NCI-H526 treated with DMSO at 0.1 percent for 48 hours (cell line): ENCODE results near the gene OAS2.
"Not testable (repeated sequence)": the region's sequence is repeated elsewhere in the genome, so short reads cannot be mapped to it uniquely, and the experiment has no call there.

Experiments
- DNase-seq: peaks from one replicate; lab custom pipeline; 2025; lab: John Stamatoyannopoulos, UW

OAS2 gene

DNA sequence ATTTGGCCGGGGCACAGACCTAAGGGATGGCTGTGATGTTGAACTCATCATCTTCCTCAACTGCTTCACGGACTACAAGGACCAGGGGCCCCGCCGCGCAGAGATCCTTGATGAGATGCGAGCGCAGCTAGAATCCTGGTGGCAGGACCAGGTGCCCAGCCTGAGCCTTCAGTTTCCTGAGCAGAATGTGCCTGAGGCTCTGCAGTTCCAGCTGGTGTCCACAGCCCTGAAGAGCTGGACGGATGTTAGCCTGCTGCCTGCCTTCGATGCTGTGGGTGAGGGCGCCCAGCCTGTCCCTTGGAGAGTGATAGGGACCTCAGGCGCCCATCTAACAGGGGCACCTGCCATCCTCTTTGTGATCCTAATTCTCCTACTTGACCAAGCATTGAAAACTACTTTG, 27.6 kb upstream of the OAS2 start:
- no peak for DNase-seq

DNA sequence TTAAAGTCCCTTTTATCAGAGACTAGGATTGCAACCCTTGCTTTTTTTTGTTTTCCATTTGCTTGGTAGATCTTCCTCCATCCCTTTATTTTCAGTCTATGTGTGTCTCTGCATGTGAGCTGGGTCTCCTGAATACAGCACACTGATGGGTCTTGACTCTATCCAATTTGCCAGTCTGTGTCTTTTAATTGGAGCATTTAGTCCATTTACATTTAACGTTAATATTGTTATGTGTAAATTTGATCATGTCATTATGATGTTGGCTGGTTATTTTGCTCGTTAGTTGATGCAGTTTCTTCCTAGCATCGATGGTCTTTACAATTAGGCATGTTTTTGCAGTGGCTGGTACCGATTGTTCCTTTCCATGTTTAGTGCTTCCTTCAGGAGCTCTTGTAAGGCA, 21.2 kb upstream of the OAS2 start:
- not testable (repeated sequence) for DNase-seq

DNA sequence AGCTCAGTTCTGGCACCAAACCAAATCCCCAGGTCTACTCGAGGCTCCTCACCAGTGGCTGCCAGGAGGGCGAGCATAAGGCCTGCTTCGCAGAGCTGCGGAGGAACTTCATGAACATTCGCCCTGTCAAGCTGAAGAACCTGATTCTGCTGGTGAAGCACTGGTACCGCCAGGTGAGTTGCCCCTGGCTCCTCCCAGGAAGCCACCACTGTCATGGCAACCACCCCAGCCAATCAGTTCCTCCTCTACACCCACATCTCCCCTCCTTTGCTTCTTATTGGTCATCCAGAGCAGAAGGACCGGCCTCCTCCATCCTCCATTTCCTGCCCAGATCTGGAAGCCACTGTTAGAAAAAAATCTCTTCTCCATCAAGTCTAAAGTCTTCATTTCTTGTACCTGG, 17.2 kb upstream of the OAS2 start:
- DNase-seq: no peak

DNA sequence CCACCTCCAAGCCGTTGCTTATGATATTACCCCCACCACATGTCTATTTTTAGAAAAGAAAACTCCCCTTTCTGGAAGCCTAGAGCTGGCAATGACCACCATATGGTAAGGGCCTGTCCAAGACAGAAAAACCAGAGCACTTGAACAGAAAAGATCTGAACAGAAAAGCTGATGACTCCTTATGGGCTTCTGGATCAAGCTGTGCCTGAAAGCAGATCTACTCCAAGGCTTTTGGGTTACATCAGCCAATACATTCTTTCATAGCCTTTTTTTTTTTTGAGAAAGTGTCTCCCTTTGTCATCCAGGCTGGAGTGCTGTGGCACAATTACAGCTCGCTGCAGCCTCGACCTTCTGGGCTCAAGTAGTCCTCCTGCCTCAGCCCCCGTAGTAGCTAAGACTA, 16.8 kb upstream of the OAS2 start:
- DNase-seq: no peak

DNA sequence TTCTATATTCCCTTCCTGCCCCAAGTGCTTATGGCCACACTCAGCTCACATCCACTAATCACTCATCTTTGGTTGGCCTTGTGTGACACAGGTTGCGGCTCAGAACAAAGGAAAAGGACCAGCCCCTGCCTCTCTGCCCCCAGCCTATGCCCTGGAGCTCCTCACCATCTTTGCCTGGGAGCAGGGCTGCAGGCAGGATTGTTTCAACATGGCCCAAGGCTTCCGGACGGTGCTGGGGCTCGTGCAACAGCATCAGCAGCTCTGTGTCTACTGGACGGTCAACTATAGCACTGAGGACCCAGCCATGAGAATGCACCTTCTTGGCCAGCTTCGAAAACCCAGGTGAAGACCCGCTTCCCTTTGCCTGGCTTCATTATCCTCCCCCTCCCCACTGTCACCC, 15.8 kb upstream of the OAS2 start:
- no peak for DNase-seq

DNA sequence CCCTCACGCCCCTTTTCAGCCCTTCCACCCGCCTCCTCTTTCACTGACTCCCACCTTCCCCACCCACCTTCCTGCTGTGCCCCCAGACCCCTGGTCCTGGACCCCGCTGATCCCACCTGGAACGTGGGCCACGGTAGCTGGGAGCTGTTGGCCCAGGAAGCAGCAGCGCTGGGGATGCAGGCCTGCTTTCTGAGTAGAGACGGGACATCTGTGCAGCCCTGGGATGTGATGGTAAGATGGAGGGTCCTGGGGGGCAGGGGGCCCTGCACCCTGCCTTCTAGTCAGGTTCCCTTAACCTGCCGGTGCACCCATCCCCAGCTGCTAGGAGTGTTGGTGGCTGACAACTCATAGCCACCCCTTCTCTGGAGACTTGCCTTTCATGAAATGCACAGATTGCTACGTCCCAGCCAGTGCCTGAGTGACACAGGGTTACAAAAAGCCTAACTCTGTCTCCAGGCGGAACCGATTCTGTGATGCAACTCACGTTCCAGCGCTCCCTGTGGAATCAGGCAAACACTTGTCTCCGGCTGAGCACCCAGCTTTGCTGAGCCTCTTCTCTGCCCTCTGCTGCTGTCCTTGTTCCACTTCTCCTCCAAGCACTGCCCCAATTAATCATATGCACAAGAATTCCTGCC, 15.0 kb upstream of the OAS2 start:
- no peak for DNase-seq

DNA sequence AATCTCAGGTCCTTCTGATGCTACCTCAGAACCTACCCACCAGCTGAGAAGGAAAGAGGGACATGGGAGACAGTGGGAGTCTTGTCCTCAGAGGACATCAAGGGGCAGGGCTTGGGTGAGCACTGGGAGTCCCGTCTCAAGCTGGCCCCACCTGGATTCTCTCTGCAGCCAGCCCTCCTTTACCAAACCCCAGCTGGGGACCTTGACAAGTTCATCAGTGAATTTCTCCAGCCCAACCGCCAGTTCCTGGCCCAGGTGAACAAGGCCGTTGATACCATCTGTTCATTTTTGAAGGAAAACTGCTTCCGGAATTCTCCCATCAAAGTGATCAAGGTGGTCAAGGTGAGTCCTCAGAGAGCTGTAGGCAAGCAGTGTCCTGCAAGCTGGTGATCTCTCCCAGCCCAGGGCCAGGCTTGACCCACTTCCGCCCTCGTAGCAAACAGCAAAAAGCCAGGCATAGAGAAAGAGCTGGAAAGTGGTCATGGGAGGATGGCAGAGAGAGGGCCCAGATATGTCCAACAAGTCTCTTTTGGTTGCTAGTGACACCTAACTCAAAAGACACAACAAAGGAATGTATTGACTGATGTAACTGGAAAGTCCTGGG, 14.2 kb upstream of the OAS2 start:
- no peak for DNase-seq

DNA sequence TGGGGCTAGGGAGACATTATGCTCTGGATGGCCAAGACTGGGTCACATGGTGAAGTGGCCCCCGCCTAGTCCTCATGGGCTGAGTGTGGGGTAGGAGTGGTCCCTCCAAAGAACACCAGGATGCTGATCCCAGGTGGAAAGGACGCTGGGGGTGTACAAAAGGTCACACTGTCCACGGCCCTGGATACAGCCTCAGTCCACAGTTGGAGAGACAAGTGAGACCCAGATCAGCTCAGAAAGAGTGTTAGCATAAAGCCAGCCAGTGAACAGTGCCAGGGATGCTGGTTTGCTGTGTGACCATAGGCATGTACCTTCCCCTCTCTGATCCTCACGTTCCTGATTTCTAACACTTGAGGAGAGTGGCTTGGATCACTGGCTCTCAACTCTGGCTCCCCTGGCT, 13.4 kb upstream of the OAS2 start:
- DNase-seq: no peak

DNA sequence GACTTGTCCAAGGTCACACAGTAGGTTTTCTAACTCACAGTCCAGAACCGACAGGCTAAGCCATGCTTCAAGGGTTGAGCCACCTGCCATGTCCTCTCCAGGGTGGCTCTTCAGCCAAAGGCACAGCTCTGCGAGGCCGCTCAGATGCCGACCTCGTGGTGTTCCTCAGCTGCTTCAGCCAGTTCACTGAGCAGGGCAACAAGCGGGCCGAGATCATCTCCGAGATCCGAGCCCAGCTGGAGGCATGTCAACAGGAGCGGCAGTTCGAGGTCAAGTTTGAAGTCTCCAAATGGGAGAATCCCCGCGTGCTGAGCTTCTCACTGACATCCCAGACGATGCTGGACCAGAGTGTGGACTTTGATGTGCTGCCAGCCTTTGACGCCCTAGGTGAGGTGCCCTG, 12.7 kb upstream of the OAS2 start:
- DNase-seq: no peak

DNA sequence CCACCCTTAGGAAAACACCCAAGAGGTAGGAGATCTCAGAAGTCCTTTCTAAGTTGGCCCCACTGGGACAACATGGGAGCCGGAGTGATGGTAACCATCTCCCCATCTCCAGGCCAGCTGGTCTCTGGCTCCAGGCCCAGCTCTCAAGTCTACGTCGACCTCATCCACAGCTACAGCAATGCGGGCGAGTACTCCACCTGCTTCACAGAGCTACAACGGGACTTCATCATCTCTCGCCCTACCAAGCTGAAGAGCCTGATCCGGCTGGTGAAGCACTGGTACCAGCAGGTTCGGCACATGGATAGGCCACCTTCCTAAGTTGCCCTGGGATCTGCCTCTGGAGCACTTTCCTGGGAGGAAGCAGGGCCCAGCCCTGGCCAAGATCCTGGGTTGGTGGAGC, 11.0 kb upstream of the OAS2 start:
- no peak for DNase-seq

DNA sequence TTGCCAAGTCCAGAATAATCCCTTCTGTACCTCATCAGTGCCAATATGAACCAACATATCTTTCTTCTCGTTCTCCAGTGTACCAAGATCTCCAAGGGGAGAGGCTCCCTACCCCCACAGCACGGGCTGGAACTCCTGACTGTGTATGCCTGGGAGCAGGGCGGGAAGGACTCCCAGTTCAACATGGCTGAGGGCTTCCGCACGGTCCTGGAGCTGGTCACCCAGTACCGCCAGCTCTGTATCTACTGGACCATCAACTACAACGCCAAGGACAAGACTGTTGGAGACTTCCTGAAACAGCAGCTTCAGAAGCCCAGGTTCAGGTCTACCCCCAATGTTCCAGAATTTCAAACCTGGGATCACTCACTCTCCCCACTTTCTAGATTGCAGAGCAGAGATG, 10.5 kb upstream of the OAS2 start:
- DNase-seq: no peak

DNA sequence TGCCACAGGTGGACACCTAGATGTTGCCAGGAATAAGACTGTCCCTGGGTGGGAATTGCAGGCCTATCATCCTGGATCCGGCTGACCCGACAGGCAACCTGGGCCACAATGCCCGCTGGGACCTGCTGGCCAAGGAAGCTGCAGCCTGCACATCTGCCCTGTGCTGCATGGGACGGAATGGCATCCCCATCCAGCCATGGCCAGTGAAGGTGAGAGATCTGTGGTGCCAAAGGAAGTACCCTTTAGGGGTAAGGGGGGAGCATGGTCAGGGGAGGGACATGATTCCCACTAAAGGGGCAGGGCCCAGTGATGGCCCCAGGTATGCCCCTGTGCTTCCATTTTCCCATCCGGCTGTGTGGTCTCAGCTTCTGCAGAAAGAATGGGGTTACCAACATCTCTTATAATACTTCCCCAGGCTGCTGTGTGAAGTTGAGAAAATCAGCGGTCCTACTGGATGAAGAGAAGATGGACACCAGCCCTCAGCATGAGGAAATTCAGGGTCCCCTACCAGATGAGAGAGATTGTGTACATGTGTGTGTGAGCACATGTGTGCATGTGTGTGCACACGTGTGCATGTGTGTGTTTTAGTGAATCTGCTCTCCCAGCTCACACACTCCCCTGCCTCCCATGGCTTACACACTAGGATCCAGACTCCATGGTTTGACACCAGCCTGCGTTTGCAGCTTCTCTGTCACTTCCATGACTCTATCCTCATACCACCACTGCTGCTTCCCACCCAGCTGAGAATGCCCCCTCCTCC, 8.6 kb upstream of the OAS2 start:
- no peak for DNase-seq

DNA sequence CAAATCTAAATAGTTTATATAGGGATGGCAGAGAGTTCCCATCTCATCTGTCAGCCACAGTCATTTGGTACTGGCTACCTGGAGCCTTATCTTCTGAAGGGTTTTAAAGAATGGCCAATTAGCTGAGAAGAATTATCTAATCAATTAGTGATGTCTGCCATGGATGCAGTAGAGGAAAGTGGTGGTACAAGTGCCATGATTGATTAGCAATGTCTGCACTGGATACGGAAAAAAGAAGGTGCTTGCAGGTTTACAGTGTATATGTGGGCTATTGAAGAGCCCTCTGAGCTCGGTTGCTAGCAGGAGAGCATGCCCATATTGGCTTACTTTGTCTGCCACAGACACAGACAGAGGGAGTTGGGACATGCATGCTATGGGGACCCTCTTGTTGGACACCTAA, 7.9 kb upstream of the OAS2 start:
- no peak for DNase-seq

DNA sequence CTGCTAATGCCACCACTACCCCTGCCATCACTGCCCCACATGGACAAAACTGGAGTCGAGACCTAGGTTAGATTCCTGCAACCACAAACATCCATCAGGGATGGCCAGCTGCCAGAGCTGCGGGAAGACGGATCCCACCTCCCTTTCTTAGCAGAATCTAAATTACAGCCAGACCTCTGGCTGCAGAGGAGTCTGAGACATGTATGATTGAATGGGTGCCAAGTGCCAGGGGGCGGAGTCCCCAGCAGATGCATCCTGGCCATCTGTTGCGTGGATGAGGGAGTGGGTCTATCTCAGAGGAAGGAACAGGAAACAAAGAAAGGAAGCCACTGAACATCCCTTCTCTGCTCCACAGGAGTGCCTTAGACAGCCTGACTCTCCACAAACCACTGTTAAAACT, 7.1 kb upstream of the OAS2 start:
- no peak for DNase-seq

DNA sequence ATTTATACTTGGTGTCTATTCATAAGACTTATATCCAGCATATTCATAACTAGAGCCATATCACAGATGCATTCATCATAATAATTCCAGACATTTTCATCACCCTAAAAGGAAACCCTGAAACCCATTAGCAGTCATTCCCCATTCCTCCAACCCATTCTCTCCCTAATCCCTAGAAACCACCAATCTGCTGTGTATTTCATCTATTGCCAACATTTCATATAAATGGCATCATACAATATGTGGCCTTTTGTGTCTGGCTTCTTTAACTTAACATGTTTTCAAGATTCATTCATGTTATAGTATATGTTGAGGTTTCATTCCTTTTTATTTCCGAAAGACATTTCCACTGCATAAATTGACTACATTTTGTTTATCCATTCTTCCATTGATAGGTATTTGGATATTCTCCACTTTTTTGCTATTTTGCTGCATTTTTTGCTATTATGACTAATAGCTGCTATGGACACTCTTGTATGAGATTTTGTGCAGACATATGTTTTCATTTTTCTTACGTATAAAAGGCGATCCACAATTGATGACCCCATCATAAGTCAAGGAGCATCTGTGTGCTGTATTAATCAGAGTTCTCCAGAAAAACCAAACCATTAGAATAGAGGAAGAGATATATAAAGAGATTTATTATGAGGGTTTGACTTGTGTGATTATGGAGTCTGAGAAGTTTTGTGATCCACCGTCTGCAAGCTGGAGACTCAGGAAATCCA, 5.1 kb upstream of the OAS2 start:
- no peak for DNase-seq

DNA sequence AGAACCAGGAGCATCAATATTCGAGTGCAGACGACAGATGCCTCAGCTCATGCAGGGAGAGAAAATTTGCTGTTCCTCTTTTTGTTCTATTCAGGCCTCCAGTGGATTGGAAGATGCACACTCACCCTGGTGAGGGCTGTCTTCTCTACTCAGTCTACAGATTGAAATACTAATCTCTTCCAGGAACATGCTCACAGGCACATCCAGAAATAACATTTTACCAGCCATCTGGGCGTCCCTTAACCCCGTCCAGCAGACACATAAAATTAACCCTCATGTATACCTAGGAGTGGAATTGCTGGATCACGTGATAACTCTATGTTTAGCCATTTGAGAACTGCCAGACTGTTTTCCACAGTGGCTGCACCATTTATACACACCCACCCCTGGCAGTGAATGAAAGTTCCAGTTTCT, 4.5 kb upstream of the OAS2 start:
- DNase-seq: no peak

DNA sequence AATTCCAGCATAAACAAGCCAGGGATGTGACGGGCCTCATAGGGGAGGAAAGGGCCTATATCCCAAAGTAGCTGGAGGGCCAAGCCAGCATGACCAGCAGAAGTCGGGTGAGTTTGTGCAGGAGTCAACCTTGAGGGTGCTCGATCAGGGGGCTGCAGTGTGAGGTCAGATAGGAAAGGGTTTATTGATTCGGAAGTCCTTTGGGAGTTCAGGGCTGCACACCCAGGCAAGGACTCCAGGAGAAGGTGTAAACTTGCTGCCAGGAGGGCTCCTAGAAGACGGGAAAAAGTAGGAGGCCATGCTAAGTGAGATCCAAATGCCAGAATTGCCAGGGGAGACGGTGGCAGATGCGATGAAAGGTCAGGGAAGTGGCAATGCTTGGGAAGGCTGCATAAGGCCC, 3.4 kb upstream of the OAS2 start:
- no peak for DNase-seq

DNA sequence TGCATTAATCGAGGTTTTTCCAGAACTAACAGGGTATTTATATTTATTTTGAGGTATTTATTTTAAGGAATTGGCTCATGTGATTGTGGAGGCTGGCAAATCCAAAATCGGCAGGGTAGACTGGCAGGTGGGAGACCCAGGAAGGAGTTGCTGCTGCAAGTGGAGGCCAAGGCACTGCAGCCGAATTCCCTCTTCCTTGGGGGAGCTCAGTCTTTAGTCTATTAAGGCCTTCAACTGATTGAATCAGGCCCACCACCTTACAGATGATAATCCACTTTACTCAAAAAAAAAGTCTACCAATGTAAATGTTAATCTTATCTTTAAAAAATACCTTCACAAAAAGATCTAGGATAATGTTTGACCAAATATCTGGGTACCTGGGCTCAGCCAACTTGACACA, 1.2 kb upstream of the OAS2 start:
- no peak for DNase-seq

DNA sequence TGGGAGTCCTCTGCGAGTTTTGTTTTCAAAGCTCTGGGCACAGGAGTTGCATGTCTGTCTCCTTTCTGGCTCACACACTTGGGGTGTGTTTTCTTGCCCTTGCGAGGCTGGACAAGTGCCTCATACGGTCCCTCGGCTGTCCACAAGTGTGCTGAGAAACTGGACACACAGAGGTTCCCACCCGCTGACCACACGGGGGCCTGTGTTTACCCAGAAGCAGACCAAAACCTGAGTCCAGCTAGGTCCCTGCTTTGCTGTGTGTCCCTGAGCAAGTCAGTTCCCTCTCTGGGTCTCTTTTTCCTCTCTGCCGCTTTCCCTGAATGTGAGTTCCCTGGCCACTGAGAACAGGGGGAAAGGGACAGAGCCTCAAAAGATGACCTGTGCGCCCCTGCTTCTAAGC, 678 bp upstream of the OAS2 start:
- no peak for DNase-seq

DNA sequence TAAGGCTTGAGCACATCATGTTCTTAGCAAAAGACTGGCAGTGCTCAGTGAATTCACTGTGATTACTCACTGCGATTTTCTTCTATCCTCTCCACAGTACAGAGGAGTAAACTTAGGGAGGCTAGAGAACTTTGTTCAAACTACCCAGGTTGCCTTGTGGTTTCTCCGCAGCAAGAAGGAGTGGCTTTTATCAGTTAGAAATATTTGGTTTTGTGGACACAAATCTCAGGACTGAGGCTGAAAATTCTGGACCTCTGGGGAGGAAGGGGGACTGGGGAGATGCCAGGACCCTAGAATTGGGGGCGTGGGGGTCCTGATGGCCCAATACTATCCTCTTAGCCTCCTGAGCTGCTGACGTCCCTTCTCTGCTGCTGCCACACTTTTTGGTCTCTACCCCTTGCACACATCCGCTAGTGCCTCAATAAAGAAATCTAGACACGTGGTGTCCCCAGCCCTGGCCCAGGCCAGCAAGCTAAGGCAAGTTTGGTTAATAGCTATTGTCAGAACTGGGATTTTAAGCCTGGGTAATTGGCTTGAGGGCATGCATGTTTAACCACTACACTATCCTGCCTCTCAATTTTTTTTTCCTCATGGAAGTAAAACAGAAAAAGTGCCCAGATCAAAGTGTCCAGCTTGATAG, 842 bp downstream of the OAS2 start:
- DNase-seq: no peak

DNA sequence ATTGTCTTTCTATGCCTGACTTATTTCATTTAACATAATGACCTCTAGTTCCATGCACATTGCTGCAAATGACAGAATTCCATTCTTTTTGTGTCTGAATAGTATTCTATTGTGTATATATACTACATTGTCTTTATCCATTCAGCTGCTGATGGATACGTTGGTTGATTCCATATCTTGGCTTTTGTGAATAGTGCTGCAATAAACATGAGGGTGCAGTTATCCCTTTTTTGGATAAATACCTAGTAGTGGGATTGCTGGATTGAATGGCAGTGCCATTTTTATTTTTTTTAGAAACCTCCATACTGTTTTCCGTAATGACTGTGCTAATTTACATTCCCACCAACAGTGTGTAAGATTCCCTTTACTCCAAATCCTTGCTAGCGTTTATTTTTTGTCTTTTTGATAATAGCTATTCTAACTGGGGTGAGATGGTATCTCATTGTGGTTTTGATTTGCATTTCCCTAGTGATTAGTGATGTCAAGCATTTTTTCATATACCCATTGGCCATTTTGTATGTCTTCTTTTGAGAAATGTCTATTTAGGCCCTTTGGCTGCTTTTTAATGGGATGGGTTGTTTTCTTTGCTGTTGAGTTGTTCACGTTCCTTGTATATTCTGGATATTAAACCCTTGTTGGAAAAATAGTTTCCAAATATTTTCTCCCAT, 2.3 kb downstream of the OAS2 start:
- DNase-seq: no peak
